ENCODE data around the gene CEP72.
"Not testable (repeated sequence)": the region's sequence is repeated elsewhere in the genome, so short reads cannot be mapped to it uniquely, and the experiment has no call there.

DNA sequence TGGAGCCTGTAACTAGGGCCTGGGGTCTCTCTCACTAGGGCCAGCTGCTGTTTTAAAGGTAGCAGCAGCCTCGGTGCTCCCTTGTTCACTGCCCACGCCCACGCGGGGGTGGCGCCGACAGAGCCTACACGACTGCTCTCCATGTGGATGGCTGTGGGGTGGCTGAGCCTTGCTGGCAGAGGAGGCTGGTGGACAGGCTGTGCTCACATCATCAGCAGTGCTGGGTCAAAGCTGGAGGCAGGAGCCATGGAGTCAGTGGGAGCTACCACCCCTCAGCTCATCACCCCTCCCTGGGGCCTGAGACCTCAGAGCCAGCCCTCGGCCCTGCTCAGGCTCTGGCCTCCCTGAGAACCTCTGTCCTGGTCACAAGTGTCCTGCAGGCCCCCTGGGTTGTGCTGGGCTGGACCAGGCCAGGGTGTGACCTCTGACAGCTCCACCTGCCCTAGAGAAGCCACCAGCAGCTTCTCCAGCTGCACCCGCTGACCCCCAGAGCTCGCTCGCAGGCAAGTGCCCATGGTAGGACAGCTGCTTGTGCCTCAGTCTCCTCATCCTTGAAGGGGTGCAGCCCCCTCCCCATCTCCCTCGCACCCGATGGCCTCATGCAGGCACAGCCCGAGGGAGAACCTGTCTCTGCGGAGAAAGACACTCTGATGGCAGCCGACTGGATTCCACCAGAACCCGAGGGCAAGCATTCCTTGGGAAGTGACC is 70.7 kb downstream of the CEP72 start:
- TF ChIP-seq, protein P1, sequence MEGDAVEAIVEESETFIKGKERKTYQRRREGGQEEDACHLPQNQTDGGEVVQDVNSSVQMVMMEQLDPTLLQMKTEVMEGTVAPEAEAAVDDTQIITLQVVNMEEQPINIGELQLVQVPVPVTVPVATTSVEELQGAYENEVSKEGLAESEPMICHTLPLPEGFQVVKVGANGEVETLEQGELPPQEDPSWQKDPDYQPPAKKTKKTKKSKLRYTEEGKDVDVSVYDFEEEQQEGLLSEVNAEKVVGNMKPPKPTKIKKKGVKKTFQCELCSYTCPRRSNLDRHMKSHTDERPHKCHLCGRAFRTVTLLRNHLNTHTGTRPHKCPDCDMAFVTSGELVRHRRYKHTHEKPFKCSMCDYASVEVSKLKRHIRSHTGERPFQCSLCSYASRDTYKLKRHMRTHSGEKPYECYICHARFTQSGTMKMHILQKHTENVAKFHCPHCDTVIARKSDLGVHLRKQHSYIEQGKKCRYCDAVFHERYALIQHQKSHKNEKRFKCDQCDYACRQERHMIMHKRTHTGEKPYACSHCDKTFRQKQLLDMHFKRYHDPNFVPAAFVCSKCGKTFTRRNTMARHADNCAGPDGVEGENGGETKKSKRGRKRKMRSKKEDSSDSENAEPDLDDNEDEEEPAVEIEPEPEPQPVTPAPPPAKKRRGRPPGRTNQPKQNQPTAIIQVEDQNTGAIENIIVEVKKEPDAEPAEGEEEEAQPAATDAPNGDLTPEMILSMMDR (IDR thresholded peaks at IDR 0.05; ENCODE audit: low read length): not testable (repeated sequence)
- not testable (repeated sequence) for TF ChIP-seq EZH2 (IDR thresholded peaks at IDR 0.05; ENCODE audit: borderline replicate concordance, low read length)
